Brain microvascular endothelial cell (primary cell): Measurements from ENCODE around the gene DRD3.

ENCODE experiments used
- DNase-seq: peaks from one replicate; pipeline ENCODE4 v3.0.0-alpha.2; 2020
- H3K27ac ChIP-seq: fragments of 250-450 bp; sonication (Bioruptor Pico); 2 replicates; pipeline ENCODE4 v1.5.1; 2020; ENCODE audit warnings: mild to moderate bottlenecking, moderate library complexity
- H3K27me3 ChIP-seq: fragments of 250-450 bp; sonication (Bioruptor Pico); replicated peaks from 2 replicates; pipeline ENCODE4 v1.5.1; 2020; ENCODE audit warnings: mild to moderate bottlenecking
- H3K36me3 ChIP-seq: fragments of 250-450 bp; sonication (Bioruptor Pico); replicated peaks from 2 replicates; pipeline ENCODE4 v1.5.1; 2020; ENCODE audit warnings: mild to moderate bottlenecking
- H3K4me3 ChIP-seq: 2 replicates; pipeline ENCODE4 v1.5.1; 2011; ENCODE audit warnings: low read depth, mild to moderate bottlenecking, control low read depth, low read length, moderate library complexity
- in situ Hi-C: cut with HindIII; loops from 2 replicates; pipeline ENCODE4 v1.10.0; 2017; ENCODE audit warnings: low sequenced_read_pairs, low pct_ligation_motif_present
- TF ChIP-seq, protein P1 (sequence below): IDR thresholded peaks from 2 replicates; pipeline ENCODE4 v1.5.1; 2011; ENCODE audit warnings: low read depth, mild to moderate bottlenecking, moderate library complexity, low read length, control low read depth, inconsistent platforms; ENCODE audit errors: missing control alignments

DRD3 gene

DNA sequence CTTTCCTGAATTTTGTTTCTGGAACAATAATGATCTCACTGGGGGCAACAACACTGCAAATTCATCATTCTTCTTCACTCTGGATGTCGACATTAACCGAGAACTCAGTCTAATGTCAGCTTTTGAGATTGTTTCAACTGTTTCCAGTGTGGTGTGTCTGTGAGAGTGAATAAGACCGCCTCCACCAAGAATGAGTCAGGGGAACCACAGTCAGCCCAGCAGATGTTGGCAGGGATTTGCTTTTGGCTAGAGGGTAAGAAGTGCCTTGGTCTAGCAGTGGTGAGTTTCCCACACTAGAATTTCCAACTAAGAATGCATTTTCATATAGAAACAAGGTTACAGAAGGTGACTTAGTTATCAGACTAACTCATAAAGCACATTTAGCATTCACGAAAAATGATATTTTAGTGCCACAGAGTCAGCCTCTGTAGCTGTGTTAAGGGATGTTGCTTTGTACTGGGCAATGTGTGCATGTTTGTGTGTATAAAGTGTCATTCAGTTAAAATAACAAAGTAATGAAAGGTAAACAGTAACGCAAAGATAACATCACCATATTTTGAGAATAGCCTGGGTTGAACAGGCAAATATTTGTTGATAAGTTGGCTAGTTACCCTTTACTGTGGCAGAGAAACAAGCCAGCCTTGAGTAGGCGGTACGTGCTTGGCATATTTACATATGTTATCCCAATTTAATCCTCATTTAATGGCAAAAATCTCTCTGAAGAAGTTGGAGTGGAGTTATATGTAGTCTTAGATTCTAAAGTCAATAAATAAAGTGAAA, 33.8 kb downstream of the DRD3 start:
- TF ChIP-seq, protein P1, sequence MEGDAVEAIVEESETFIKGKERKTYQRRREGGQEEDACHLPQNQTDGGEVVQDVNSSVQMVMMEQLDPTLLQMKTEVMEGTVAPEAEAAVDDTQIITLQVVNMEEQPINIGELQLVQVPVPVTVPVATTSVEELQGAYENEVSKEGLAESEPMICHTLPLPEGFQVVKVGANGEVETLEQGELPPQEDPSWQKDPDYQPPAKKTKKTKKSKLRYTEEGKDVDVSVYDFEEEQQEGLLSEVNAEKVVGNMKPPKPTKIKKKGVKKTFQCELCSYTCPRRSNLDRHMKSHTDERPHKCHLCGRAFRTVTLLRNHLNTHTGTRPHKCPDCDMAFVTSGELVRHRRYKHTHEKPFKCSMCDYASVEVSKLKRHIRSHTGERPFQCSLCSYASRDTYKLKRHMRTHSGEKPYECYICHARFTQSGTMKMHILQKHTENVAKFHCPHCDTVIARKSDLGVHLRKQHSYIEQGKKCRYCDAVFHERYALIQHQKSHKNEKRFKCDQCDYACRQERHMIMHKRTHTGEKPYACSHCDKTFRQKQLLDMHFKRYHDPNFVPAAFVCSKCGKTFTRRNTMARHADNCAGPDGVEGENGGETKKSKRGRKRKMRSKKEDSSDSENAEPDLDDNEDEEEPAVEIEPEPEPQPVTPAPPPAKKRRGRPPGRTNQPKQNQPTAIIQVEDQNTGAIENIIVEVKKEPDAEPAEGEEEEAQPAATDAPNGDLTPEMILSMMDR, result no peak

DNA sequence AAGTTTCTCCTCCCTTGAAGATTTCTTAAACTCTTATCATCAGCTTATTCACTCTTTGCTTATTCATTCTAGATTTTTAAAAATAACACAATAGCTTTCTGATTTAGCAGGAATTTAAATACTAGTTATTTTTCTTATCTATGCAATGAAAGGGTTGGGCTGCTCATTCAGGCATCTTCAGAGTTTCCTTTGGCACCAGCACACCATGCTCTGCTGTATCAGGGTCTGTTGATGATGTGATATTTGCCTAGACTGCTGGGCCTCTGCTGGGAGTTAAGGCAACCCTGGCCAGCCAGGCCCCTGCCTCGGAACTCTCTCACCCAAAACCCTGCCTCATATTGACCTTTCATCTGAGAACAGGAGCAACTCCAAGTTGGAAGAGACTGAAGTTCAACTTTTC, 35.0 kb downstream of the DRD3 start:
- in situ Hi-C loops, result no loop called here
- TF ChIP-seq, protein P1, result no peak
- no peaks in the 10 kb centered on the region for H3K27me3 ChIP-seq
- no peaks in the 10 kb centered on the region for H3K36me3 ChIP-seq
- peak overlapping the region; percentile 81 for H3K27ac ChIP-seq
- no peak for DNase-seq
- no peak overlapping the region for H3K4me3 ChIP-seq

More for the DNA sequence above, 33.8 kb downstream of the DRD3 start:
- peak; percentile 94 for DNase-seq
- no peaks in the 10 kb centered on the region for H3K27me3 ChIP-seq
- in situ Hi-C loops, result no loop called here
- no peak overlapping the region for H3K4me3 ChIP-seq
- peak overlapping the region; percentile 81 for H3K27ac ChIP-seq
- no peaks in the 10 kb centered on the region for H3K36me3 ChIP-seq

DNA sequence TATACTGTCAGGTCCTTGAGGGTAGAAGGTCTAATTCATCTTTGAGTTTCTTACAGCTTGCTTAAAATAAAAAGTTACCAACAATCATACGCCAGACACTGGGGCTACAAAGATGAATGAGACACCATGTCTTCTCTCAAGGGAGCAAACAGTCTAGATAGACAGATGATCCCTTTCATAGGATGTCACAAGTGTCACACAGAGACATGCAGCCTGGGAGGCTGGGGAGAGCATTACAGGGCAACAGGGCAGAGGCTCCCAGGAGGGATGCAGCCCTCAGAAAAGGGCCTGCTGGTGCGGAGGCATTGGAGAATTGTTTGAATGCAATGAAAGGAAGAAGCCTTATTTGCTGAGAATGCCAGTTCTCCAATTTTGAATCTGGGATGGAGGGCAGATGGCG, 39.0 kb downstream of the DRD3 start:
- H3K27me3 ChIP-seq, result no peaks in the 10 kb centered on the region
- no peak for DNase-seq
- in situ Hi-C loops, result no loop called here
- TF ChIP-seq, protein P1, result no peak
- no peak overlapping the region for H3K27ac ChIP-seq
- no peaks in the 10 kb centered on the region for H3K36me3 ChIP-seq
- H3K4me3 ChIP-seq, result no peak overlapping the region

DNA sequence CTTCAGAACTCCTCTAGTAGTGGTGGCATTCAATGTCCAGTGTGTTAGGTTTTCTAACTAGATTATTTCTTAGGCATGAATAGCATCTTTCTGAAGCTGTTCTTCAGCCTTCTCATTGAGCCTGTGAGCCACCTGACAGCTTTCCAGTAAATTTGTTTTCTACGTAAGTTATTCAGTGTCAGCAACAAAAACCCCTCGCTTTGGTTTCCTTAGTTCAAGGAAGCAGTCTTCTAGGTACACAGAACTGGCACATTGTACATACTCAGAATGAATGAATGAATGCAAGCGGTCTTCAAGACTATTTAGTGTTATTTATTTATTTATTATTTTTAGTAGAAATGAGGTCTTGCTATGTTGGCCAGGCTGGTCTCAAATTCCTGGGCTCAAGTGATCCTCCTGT, 44.9 kb downstream of the DRD3 start:
- in situ Hi-C loops, result no loop called here
- no peaks in the 10 kb centered on the region for H3K27me3 ChIP-seq
- H3K36me3 ChIP-seq, result no peaks in the 10 kb centered on the region
- TF ChIP-seq, protein P1, result no peak
- no peak overlapping the region for H3K27ac ChIP-seq
- H3K4me3 ChIP-seq, result no peak overlapping the region
- no peak for DNase-seq

DNA sequence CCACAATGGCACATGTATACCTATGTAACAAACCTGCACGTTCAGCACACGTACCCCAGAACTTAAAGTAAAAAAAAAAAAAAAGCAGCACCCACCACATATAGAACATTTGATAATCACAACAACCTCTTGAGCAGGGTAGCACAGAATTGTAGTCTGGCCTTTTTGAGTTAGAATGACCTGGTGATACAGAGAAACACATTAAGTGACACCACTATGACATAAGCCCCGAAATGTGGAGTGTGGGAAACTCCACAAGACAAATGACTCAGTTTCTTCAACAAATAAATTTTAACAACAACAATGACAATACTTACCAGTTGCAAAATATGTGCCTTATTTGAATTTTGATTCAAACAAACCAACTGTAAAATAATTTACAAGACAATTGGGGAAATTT, 46.4 kb downstream of the DRD3 start:
- Histone ChIP-seq H3K36me3 (no peaks in the 10 kb centered on the region), H3K27me3 (no peaks in the 10 kb centered on the region), H3K4me3 (no peak overlapping the region), H3K27ac (no peak overlapping the region)
- TF ChIP-seq, protein P1, result no peak
- DNase-seq, result no peak
- in situ Hi-C loops, result no loop called here

DNA sequence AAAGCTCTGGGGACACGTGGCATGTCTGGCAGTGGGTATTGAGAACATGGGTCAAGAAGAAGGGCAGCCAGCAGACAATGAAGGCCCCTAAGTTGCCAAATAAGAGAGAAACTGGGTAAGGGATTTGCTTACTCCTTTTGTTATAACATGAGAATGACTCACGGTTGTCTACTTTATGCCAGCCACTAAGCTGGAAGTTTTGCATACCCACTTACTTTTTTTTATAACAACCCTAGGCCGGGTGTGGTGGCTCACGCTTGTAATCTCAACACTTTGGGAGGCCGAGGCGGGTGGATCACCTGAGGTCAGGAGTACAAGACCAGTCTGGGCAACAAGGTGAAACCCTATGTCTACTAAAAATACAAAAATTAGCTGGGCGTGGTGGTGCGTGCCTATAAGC, 50.0 kb downstream of the DRD3 start:
- Histone ChIP-seq H3K36me3 (no peaks in the 10 kb centered on the region), H3K4me3 (no peak overlapping the region), H3K27me3 (no peaks in the 10 kb centered on the region), H3K27ac (no peak overlapping the region)
- TF ChIP-seq, protein P1, result no peak
- in situ Hi-C loops, result no loop called here
- no peak for DNase-seq
